OCI-LY3 (cell line): ENCODE results near the gene NRSN1.

Experiments
- H2AFZ ChIP-seq: fragments of 200-600, 300-600 bp; shearing (Covaris generic); 2 replicates; pipeline ENCODE4 v1.6.0; 2014; ENCODE audit warnings: antibody characterized with exemption, low read depth, low read length
- H3K27ac ChIP-seq: fragments of 200-600, 300-600 bp; sonication (generic); 2 replicates; pipeline ENCODE4 v1.5.1; 2014; ENCODE audit warnings: mild to moderate bottlenecking, low read length, moderate library complexity, mixed read lengths
- H3K27me3 ChIP-seq: fragments of 200-600, 300-600 bp; sonication (generic); 2 replicates; pipeline ENCODE4 v1.6.1; 2014; ENCODE audit warnings: low read depth, low read length, mixed read lengths
- H3K36me3 ChIP-seq: fragments of 200-600, 300-600 bp; sonication (generic); replicated peaks from 2 replicates; pipeline ENCODE3; 2014; ENCODE audit warnings: low read depth, low read length, mixed read lengths
- H3K4me1 ChIP-seq: fragments of 300-600, 200-600 bp; sonication (generic); 2 replicates; pipeline ENCODE4 v1.6.1; 2014; ENCODE audit warnings: low read length, mixed read lengths
- H3K4me2 ChIP-seq: fragments of 200-600, 300-600 bp; sonication (generic); 2 replicates; pipeline ENCODE4 v1.6.1; 2014; ENCODE audit warnings: low read length, mixed read lengths
- H3K4me3 ChIP-seq: fragments of 300-600, 200-600 bp; sonication (generic); 2 replicates; pipeline ENCODE4 v1.5.1; 2014; ENCODE audit warnings: antibody characterized with exemption, mild to moderate bottlenecking, low read length, moderate library complexity
- H3K79me2 ChIP-seq: fragments of 300-600, 200-600 bp; shearing (Covaris generic); 2 replicates; pipeline ENCODE4 v1.6.1; 2014; ENCODE audit warnings: mild to moderate bottlenecking, low read length, mixed read lengths
- H3K9ac ChIP-seq: fragments of 300-600, 200-600 bp; shearing (Covaris generic); 2 replicates; pipeline ENCODE4 v1.6.0; 2014; ENCODE audit warnings: mild to moderate bottlenecking, low read length, moderate library complexity
- H3K9me3 ChIP-seq: fragments of 200-600, 300-600 bp; shearing (Covaris generic); 2 replicates; pipeline ENCODE4 v1.6.1; 2014; ENCODE audit warnings: low read length, mixed read lengths; ENCODE audit not compliant: insufficient read depth
- H4K20me1 ChIP-seq: fragments of 200-600, 300-600 bp; sonication (generic); 2 replicates; pipeline ENCODE4 v1.6.1; 2016; ENCODE audit warnings: low read length, mixed read lengths; ENCODE audit not compliant: insufficient read depth
- CTCF ChIP-seq: fragments of 200-600, 300-600 bp; sonication (generic); IDR thresholded peaks from 2 replicates; pipeline ENCODE4 v1.5.1; 2014; ENCODE audit warnings: antibody characterized with exemption, low read length, low read depth
- EZH2phosphoT487 ChIP-seq: fragments of 200-600 bp; shearing (Covaris generic); IDR thresholded peaks from 2 replicates; pipeline ENCODE4 v1.6.1; 2018; ENCODE audit warnings: antibody characterized with exemption, mixed run types, low read depth

Gene NRSN1

GRCh38 chr6:24148684-24149083, 22.7 kb downstream of the NRSN1 start:
- no peak for TF ChIP-seq CTCF
- TF ChIP-seq EZH2phosphoT487: no peak
- no peak overlapping the region for H3K27ac ChIP-seq
- no peak overlapping the region for H3K4me2 ChIP-seq

GRCh38 chr6:24149296-24149695, 23.3 kb downstream of the NRSN1 start:
- Histone ChIP-seq H3K27me3 (no peaks in the 10 kb centered on the region), H3K27ac (no peak overlapping the region)
- TF ChIP-seq EZH2phosphoT487 (no peak), CTCF (no peak)

More at GRCh38 chr6:24148684-24149083, 22.7 kb downstream of the NRSN1 start:
- Histone ChIP-seq H3K27me3 (no peaks in the 10 kb centered on the region), H3K36me3 (no peaks in the 10 kb centered on the region), H3K9me3 (no peaks in the 10 kb centered on the region), H3K4me1 (no peaks in the 10 kb centered on the region), H3K9ac (no peak overlapping the region), H4K20me1 (no peaks in the 10 kb centered on the region), H3K4me3 (no peak overlapping the region), H3K79me2 (no peaks in the 10 kb centered on the region), H2AFZ (no peak overlapping the region)

GRCh38 chr6:24149836-24150235, 23.8 kb downstream of the NRSN1 start:
- H3K4me3 ChIP-seq: no peak overlapping the region
- H3K9ac ChIP-seq: no peak overlapping the region
- H3K27ac ChIP-seq: no peak overlapping the region
- no peaks in the 10 kb centered on the region for H3K36me3 ChIP-seq
- no peaks in the 10 kb centered on the region for H3K79me2 ChIP-seq
- no peaks in the 10 kb centered on the region for H4K20me1 ChIP-seq
- no peaks in the 10 kb centered on the region for H3K27me3 ChIP-seq
- H3K4me2 ChIP-seq: no peak overlapping the region
- H3K4me1 ChIP-seq: no peaks in the 10 kb centered on the region
- H2AFZ ChIP-seq: no peak overlapping the region
- no peak for TF ChIP-seq CTCF
- no peaks in the 10 kb centered on the region for H3K9me3 ChIP-seq

More at GRCh38 chr6:24149296-24149695, 23.3 kb downstream of the NRSN1 start:
- H2AFZ ChIP-seq: no peak overlapping the region
- no peaks in the 10 kb centered on the region for H3K79me2 ChIP-seq
- no peak overlapping the region for H3K9ac ChIP-seq
- H3K4me3 ChIP-seq: no peak overlapping the region
- H3K4me2 ChIP-seq: no peak overlapping the region
- no peaks in the 10 kb centered on the region for H3K9me3 ChIP-seq
- no peaks in the 10 kb centered on the region for H3K36me3 ChIP-seq
- H4K20me1 ChIP-seq: no peaks in the 10 kb centered on the region
- no peaks in the 10 kb centered on the region for H3K4me1 ChIP-seq

GRCh38 chr6:24152014-24152413, 26.0 kb downstream of the NRSN1 start:
- no peaks in the 10 kb centered on the region for H3K79me2 ChIP-seq
- H3K4me1 ChIP-seq: no peaks in the 10 kb centered on the region
- no peak for TF ChIP-seq CTCF
- no peak for TF ChIP-seq EZH2phosphoT487
- no peak overlapping the region for H3K9ac ChIP-seq
- H3K36me3 ChIP-seq: no peaks in the 10 kb centered on the region
- H3K27me3 ChIP-seq: no peaks in the 10 kb centered on the region
- H3K27ac ChIP-seq: no peak overlapping the region
- no peak overlapping the region for H2AFZ ChIP-seq
- no peaks in the 10 kb centered on the region for H3K9me3 ChIP-seq
- no peak overlapping the region for H3K4me3 ChIP-seq
- H3K4me2 ChIP-seq: no peak overlapping the region
- H4K20me1 ChIP-seq: no peaks in the 10 kb centered on the region
